ENCODE measurements around the gene TRIM26.
"Not testable (repeated sequence)": the region's sequence is repeated elsewhere in the genome, so short reads cannot be mapped to it uniquely, and the experiment has no call there.

TRIM26 gene

DNA sequence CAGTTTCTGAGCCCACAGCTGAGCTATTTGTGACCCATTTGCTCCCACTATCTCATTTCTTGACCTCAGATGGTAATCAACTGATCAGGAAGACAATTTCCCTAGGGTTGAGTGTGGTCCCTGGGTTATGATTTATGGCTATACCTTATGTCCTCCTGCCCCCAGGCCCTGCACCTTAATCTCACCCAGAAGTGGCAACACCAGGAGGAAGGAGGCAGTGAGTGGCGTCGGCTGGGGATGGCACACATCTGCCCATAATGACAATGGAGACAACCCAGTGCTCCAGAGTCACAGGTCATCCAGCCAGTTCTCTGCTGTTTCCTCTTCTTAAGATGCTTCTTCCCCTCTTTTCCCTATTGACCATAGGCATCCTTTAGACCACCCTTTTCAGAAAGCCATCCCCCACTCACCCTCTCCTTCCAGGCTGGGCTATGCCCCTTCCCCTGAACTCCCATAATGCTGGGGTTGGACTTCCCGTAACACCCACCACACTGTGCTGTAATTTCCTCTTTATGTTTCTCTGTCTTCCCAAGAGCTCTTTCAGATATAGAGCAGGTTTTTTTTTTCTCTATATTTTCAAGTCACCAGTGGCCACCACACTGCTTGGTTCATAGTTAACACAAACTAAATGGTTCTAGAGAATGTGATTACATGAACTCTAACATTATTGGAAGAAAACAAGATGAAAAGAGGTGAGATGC lies 60.1 kb downstream of the TRIM26 start:
- DNase-seq, result no peak

DNA sequence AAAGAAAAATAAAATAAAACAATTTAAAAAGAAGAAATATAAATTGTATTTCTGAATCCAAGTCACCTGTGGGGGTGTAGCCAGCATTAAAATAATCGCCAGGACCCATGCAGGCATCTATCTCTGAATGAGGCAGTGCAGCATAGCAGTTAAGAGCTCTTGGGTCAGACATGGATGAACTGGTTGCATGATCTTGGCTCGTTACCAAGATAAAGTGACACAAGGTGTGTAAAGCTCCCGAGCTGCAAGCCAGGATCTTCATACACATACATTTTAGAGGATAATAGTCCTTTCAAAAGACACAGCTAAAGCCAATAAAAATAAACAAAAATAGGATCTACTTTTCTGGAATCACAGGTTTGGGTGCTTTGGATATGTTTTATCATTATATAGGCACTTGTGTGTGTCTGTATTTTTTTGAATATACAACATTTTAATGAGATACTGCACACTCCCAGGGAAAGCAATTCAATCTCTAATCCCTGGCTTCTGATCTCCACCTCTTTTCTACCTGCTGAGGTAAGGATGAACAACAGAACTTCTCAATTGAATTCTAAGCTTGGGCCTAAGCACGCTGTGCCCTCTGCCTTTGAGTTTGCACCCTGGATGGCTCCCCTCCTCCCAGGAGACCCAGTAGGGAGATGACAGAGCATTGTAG lies 61.1 kb downstream of the TRIM26 start:
- no peak for DNase-seq

GRCh38 chr6:30151580-30151979 lies 61.6 kb downstream of the TRIM26 start:
- DNase-seq, result no peak

DNA sequence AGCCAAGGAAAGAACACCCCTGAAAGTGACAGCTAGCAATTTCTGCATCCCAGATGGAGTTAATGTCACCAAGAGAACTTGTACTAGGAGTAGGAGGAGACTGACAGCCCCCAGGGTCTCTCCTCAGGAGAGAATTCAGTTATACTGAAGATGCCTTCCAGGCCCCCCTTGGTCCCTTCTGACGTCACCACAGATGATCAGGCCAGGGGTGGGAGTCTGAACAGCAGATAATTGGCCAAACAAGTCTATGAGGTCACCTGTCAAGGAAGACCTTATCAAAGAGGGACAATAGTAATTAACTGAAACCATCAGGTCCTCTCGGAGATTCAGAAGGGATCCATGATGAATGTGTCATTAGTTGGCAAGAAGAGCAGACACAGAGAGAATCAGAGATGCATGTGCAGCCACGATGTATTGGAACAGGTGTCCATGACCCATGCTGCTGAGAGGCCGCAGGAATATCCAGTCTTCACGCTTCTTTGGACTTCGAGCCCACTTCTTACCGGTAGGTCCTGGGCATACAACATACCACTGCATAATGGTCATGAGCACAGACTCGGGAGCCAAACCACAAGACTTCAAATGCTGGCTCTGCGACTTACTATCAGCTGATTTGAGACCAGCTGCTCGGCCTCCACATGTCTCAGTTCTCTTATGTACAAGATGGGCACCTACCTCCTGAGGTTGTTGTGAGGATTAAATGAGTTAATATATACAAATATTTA lies 62.4 kb downstream of the TRIM26 start:
- no peak for DNase-seq

- DNase-seq, result no peak
Observed at GRCh38 chr6:30149858-30150550, 63.2 kb downstream of the TRIM26 start.

DNA sequence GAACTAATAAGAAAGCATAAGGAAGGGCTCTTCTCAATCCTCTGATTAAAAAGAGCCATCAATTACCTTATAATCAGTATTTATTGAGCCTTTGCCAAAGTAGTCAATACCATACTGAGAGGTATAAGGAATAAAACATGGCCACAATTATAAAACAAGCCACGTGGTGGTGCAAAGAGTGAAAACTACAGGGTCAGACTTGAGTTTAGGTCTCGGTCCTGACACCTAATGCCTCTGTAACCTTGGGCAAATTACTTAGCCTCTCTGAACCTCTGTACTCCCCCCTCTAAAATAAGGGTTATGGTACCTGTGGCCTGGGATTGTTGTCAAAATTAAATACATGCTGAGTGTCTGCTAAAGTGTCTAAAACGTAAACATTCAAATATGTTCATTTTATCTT lies 64.0 kb downstream of the TRIM26 start:
- DNase-seq, result no peak

DNA sequence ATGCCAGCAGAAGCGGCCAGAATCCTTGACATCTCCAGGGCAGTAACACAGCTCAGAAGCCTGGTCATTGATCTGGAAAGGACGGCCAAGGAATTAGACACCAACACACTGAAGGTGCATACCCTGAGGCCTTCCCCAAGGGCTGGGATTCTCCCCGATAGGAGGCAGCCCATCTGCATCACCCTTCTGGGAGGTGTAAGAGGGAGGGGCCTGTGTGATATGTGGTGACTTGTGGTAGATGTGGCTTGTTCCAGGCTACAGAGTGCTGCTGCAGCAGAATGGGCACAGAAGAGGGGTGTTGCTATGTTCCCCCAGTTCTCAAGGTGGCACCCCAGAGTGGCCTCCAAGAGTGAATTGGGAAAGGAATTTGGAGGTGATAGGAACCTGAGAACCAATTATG lies 66.1 kb downstream of the TRIM26 start:
- no peak for DNase-seq

DNA sequence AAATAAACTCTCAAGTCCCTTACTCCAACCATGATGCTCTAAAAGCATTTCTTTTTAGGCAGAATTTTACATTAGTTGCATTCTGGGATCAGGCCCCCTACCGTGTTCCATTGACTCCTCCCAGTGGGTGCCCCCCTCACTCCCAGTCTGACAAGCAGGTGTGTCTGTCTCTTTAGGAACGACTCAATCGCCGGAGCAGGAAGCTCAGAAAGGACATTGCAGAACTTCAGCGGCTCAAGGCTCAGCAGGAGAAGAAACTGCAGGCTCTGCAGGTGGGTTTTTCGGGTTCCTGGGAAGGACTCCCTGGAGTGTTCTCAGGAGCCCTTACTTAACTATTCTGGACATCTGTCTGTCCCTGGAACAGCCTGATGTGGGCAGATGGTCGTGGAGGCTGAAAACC lies 67.4 kb downstream of the TRIM26 start:
- DNase-seq, result no peak

DNA sequence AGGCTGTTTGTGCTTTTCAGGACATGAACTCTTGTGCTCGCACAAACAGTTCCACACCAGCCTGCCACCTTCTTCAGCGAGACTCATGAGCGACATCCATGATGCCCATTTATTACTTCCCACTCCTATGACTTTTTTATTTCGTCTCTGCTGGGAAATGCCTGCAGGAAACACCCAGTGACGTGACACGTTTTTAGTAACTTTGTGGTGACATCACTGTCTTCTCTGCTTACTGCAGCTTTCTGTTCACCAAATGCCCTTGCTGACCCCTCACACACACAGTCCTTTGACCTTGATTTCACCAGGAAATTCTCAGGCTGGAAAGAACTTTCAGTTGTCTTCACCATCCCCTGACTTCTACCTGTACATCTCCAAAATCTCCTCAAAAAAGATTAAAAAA lies 68.4 kb downstream of the TRIM26 start:
- no peak for DNase-seq

- DNase-seq, result no peak
Observed at GRCh38 chr6:30143780-30144179, 69.4 kb downstream of the TRIM26 start.

GRCh38 chr6:30142665-30143064 lies 70.5 kb downstream of the TRIM26 start:
- no peak for DNase-seq

DNA sequence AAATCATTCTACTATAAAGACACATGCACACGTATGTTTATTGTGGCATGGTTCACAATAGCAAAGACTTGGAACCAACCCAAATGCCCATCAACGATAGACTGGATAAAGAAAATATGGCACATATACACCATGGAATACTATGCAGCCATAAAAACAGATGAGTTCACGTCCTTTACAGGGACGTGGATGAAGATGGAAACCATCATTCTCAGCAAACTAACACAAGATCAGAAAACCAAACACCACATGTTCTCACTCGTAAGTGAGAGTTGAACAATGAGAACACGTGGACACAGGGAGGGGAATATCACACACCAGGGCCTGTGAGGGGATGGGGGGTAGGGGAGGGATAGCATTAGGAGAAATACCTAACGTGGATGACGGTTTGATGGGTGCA lies 73.0 kb downstream of the TRIM26 start:
- not testable (repeated sequence) for DNase-seq

GRCh38 chr6:30136570-30137286 lies 76.5 kb downstream of the TRIM26 start:
- no peak for DNase-seq

DNA sequence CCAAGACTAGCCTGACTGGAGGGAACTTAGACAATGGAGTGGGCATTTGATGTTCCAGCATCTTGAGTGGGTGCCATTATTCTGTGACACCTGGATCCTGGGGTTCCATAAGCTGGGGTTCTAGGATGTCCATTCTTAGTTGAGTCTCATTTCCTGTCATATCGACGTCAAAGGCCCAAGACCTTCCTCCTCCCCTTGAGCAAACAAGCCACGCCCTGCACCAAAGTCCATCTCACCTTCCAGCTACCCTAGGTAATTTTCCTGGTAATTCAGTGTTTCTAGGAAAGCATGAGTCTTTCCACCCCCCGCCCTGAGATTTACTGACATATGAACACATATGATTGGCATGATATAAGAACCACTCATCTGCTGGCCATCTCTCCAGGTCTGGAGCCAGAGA lies 77.4 kb downstream of the TRIM26 start, which contains the start of gene TRIM40:
TSS of gene TRIM40 (plus strand) at position 384 of the 400 bp plus-strand sequence. CDS start 897 bp downstream, outside the sequence.
- DNase-seq, result no peak

DNA sequence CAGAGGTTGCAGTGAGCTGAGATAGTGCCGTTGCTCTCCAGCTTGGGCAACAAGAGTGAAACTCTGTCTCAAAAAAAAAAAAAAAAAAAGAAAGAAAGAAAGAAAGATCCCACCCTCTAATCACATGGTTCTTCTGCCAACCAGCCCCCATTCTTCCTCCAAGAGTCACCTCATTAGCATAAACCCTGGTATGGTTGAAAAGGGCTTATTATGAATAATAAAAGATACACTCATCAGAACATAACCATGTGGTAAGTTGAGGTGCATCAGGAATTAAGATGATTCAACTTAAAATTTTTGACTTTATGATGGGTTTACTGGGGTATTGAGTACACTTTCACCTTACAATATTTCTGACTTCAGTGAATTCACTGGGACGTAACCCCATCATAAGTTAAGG lies 78.1 kb downstream of the TRIM26 start:
- DNase-seq, result no peak
